ENCODE measurements around the gene RPL6. TPM values are rescaled to one million over a fixed set of nuclear protein-coding genes. Genes with fewer than 3 reads are reported as not detected.

RPL6 gene
- total RNA-seq, 1 experiment from 2014 or later, result 3,025 TPM

Other genes with a start within 250 kb of the RPL6 start
- 8.4 and 9.4 TPM in 2 replicates for gene HECTD4, start 27.2 kb downstream of the RPL6 start, total RNA-seq (2014; rRNA removed; shearing (Covaris generic))
- gene PTPN11, start 9.3 kb upstream of the RPL6 start, total RNA-seq (2014; rRNA removed; shearing (Covaris generic)), result 78.2 and 82.2 TPM in 2 replicates

All from SK-MEL-5 (cell line).